Mucosa of gallbladder (tissue), 1 donor: ENCODE data around the gene TRPM8. TPM values are rescaled to one million over a fixed set of nuclear protein-coding genes. Genes with fewer than 3 reads are reported as not detected.

Experiments used
- DNase-seq: peaks from one replicate; pipeline ENCODE4 v3.0.0-alpha.2; 2020; ENCODE audit warnings: low spot score
- total RNA-seq: library from RNA; stranded (reverse); gene quantifications from one replicate; pipeline ENCODE4 v1.2.1, GENCODE V29; 2021
- donor health status: DM: no; HTN: no; CAD: no.

Gene TRPM8
- total RNA-seq, 1 donor from 2014 or later = 0.12 TPM

GRCh38 chr2:234044157-234044556 is 127.0 kb downstream of the TRPM8 start:
- DNase-seq = no peak

GRCh38 chr2:234046521-234046920 is 129.3 kb downstream of the TRPM8 start:
- no peak for DNase-seq

- no peak for DNase-seq
Observed at GRCh38 chr2:234047361-234047760, 130.2 kb downstream of the TRPM8 start.

- DNase-seq = no peak
Observed at GRCh38 chr2:234048049-234048448, 130.9 kb downstream of the TRPM8 start.

GRCh38 chr2:234050455-234051135 is 133.4 kb downstream of the TRPM8 start, which contains the start of gene SPP2:
TSS of gene SPP2 (plus strand) at chr2:234050702. CDS start at chr2:234050787, 85 bp downstream.
- no peak for DNase-seq

- no peak for DNase-seq
Observed at GRCh38 chr2:234051374-234052070, 134.3 kb downstream of the TRPM8 start.

GRCh38 chr2:234058881-234059280 is 141.7 kb downstream of the TRPM8 start:
- no peak for DNase-seq

- DNase-seq = no peak
Observed at GRCh38 chr2:234060236-234060635, 143.1 kb downstream of the TRPM8 start.

GRCh38 chr2:234061624-234062257 is 144.6 kb downstream of the TRPM8 start:
- DNase-seq = no peak

GRCh38 chr2:234066587-234066986 is 149.4 kb downstream of the TRPM8 start:
- DNase-seq = no peak

Other genes with a start within 250 kb of the TRPM8 start
- gene UGT1A9, start 245.5 kb upstream of the TRPM8 start, total RNA-seq = 1.3 TPM
- 2.2 TPM for gene UGT1A7, start 235.5 kb upstream of the TRPM8 start, total RNA-seq
- gene UGT1A6, start 224.5 kb upstream of the TRPM8 start, total RNA-seq = 6.3 TPM
- 2.0 TPM for gene UGT1A5, start 204.5 kb upstream of the TRPM8 start, total RNA-seq
- 5.2 TPM for gene UGT1A4, start 198.6 kb upstream of the TRPM8 start, total RNA-seq
- 0.86 TPM for gene UGT1A3, start 188.3 kb upstream of the TRPM8 start, total RNA-seq
- gene UGT1A1, start 157.1 kb upstream of the TRPM8 start, total RNA-seq = 2.6 TPM
- 1.2 TPM for gene MROH2A, start 139.0 kb upstream of the TRPM8 start, total RNA-seq
- 1.9 TPM for gene HJURP, start 62.8 kb upstream of the TRPM8 start, total RNA-seq
- not detected for gene SPP2, start 133.3 kb downstream of the TRPM8 start, total RNA-seq